ENCODE results near the gene SWSAP1. TPM values are rescaled to one million over a fixed set of nuclear protein-coding genes. Genes with fewer than 3 reads are reported as not detected.

Gene SWSAP1
- total and polyA plus RNA-seq, 2 experiments from 2014 or later = 2.1 to 7.5 TPM

DNA sequence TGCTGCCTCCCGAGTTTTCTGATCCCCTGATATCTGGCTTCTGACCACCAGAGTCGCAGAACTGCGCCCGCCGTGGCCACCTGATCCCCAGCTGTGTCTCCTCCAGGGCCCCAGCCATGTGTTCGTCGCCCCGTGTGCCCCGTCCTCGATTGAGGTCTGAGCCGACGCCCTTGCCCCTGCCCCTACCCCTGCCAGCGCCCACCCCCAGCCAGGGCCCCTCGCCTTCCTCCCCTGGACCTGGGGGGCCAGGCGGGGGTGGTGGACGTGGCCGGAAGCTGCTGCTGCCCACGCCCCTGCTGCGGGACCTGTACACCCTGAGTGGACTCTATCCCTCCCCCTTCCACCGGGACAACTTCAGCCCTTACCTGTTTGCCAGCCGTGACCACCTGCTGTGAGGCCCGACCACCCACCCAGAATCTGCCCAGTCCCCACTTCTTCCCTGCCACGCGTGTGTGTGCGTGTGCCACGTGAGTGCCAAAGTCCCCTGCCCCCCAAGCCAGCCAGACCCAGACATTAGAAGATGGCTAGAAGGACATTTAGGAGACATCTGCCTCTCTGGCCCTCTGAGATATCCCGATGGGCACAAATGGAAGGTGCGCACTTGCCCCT is 10.1 kb upstream of the SWSAP1 start:
- H3K4me1 ChIP-seq (ENCODE audit: low read depth) = no peaks in the 10 kb centered on the region
- H3K4me3 ChIP-seq = no peak overlapping the region
- H3K36me3 ChIP-seq = no peaks in the 10 kb centered on the region
- no peak overlapping the region for H3K27ac ChIP-seq
- DNase-seq (ENCODE audit: low read depth in 1 of 2, low spot score in 1 of 2) = no peak
- TF ChIP-seq, protein P1, sequence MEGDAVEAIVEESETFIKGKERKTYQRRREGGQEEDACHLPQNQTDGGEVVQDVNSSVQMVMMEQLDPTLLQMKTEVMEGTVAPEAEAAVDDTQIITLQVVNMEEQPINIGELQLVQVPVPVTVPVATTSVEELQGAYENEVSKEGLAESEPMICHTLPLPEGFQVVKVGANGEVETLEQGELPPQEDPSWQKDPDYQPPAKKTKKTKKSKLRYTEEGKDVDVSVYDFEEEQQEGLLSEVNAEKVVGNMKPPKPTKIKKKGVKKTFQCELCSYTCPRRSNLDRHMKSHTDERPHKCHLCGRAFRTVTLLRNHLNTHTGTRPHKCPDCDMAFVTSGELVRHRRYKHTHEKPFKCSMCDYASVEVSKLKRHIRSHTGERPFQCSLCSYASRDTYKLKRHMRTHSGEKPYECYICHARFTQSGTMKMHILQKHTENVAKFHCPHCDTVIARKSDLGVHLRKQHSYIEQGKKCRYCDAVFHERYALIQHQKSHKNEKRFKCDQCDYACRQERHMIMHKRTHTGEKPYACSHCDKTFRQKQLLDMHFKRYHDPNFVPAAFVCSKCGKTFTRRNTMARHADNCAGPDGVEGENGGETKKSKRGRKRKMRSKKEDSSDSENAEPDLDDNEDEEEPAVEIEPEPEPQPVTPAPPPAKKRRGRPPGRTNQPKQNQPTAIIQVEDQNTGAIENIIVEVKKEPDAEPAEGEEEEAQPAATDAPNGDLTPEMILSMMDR (IDR thresholded peaks at IDR 0.05; ENCODE audit: low read depth, low read length) = no peak
- H3K9me3 ChIP-seq (ENCODE audit: low read depth) = no peaks in the 10 kb centered on the region
- H3K27me3 ChIP-seq = no peaks in the 10 kb centered on the region

DNA sequence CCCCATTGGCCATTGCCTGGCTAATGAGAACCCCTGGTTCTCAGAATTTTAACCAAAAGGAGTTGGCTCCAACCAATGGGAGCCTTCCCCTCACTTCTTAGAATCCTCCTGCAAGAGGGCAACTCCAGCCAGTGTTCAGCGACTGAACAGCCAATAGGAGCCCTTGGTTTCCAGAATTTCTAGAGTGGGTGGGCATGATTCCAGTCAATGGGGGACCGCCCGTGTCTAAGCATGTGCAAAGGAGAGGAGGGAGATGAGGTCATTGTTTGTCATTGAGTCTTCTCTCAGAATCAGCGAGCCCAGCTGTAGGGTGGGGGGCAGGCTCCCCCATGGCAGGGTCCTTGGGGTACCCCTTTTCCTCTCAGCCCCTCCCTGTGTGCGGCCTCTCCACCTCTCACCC is 9.5 kb upstream of the SWSAP1 start:
- Histone ChIP-seq H3K9me3 (ENCODE audit: low read depth) (no peaks in the 10 kb centered on the region), H3K4me1 (ENCODE audit: low read depth) (no peaks in the 10 kb centered on the region), H3K27ac (no peak overlapping the region), H3K4me3 (no peak overlapping the region), H3K36me3 (no peaks in the 10 kb centered on the region), H3K27me3 (no peaks in the 10 kb centered on the region)
- no peak for DNase-seq (ENCODE audit: low read depth in 1 of 2, low spot score in 1 of 2)
- TF ChIP-seq, protein P1 (IDR thresholded peaks at IDR 0.05; ENCODE audit: low read depth, low read length) = no peak

DNA sequence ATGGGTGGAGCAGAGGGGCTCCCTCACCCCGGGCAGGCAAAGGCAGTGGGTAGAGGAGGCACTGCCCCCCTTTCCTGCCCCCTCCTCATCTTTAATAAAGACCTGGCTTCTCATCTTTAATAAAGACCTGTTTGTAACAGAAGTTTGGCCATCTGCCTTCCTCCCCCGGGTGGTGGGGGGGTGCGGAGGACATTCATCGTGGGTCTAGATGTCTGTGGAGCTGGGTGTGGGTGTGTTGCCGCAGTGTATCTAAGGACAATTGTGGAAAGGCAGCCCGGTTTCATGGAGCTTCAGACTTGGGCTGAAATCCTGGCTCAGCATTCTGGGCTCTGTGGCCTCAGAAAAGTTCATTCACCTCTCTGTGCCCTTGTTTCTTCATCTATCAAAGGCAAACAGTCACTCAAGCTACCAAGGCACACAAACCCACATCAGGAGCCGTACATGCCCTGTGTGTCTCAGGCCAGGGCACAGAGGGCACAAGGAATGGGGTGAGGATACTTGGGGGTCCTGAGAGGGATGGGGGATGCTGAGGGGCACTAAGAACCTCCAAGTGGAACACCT is 8.8 kb upstream of the SWSAP1 start:
- TF ChIP-seq, protein P1 (IDR thresholded peaks at IDR 0.05; ENCODE audit: low read depth, low read length) = no peak
- no peak overlapping the region for H3K27ac ChIP-seq
- no peaks in the 10 kb centered on the region for H3K27me3 ChIP-seq
- H3K4me3 ChIP-seq = no peak overlapping the region
- no peaks in the 10 kb centered on the region for H3K9me3 ChIP-seq (ENCODE audit: low read depth)
- H3K4me1 ChIP-seq (ENCODE audit: low read depth) = no peaks in the 10 kb centered on the region
- DNase-seq (ENCODE audit: low read depth in 1 of 2, low spot score in 1 of 2) = no peak
- H3K36me3 ChIP-seq = no peaks in the 10 kb centered on the region

DNA sequence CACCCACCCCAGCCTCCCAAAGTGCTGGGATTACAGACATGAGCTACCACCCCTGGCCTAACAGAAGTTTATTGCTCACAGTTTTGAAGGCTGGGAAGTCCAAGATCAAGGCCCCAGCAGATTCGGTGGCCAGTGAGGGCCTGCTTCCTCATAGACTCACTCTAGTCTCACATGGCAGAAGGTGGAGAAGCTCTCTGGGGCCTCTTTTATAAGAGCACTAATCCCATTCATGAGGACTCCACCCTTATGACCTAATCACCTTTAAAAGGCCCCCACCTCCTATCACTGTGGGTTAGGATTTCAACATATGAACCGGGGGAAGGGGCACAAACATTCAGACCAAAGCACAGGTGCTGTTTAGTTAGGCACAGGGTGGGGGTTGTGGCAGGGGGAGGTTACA is 6.9 kb upstream of the SWSAP1 start:
- TF ChIP-seq, protein P1 (IDR thresholded peaks at IDR 0.05; ENCODE audit: low read depth, low read length) = no peak
- Histone ChIP-seq H3K27ac (no peak overlapping the region), H3K9me3 (ENCODE audit: low read depth) (no peaks in the 10 kb centered on the region), H3K4me1 (ENCODE audit: low read depth) (no peaks in the 10 kb centered on the region), H3K36me3 (no peaks in the 10 kb centered on the region), H3K4me3 (no peak overlapping the region), H3K27me3 (no peaks in the 10 kb centered on the region)
- no peak for DNase-seq (ENCODE audit: low read depth in 1 of 2, low spot score in 1 of 2)

DNA sequence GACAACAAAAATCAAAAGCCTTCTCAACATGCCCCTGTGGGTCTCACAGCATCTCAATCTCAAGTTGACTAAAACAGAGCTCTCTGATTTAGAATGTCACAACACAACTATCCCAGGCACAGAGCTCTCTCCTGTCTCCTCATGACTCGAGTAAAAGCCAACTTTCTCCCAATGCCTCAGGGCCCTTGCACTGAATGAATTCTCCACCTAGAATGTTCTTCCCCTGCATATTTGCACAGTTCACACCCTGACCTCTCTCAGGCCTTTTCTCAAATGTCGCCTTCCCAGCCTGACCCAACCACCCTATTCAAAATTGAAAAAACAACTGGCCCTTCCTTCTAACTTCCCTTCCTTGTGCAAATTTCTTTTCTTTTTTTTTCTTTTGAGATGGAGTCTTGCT is 3.7 kb upstream of the SWSAP1 start:
- TF ChIP-seq, protein P1 (IDR thresholded peaks at IDR 0.05; ENCODE audit: low read depth, low read length) = no peak
- peaks cover 5% of the 10 kb centered on the region for H3K4me1 ChIP-seq (ENCODE audit: low read depth)
- no peak for DNase-seq (ENCODE audit: low read depth in 1 of 2, low spot score in 1 of 2)

More for the DNA sequence above, 3.7 kb upstream of the SWSAP1 start:
- no peak overlapping the region for H3K4me3 ChIP-seq
- no peaks in the 10 kb centered on the region for H3K27me3 ChIP-seq
- H3K36me3 ChIP-seq = no peaks in the 10 kb centered on the region
- no peaks in the 10 kb centered on the region for H3K9me3 ChIP-seq (ENCODE audit: low read depth)
- no peak overlapping the region for H3K27ac ChIP-seq
